ENCODE results near the gene C11orf42.

DNA sequence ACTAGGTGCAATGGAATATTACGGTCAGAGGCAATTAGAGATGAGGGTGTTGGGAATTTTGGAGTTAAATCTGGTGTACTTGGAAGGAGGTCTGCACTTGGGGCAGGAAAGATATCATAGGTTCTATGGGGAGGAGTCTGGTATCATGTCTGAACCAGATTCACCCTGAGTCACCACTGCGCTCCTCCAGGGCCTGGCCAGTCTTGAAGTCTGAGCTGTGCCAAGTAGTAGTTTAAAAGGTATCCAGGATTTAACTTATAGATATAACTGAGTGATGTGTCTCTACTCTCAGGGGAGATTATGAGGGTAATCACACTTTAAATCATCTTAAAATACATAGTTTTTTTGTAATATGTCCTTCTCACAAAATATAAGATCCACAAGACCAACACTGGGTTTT is 40.2 kb downstream of the C11orf42 start:
- TF ChIP-seq, protein P1, sequence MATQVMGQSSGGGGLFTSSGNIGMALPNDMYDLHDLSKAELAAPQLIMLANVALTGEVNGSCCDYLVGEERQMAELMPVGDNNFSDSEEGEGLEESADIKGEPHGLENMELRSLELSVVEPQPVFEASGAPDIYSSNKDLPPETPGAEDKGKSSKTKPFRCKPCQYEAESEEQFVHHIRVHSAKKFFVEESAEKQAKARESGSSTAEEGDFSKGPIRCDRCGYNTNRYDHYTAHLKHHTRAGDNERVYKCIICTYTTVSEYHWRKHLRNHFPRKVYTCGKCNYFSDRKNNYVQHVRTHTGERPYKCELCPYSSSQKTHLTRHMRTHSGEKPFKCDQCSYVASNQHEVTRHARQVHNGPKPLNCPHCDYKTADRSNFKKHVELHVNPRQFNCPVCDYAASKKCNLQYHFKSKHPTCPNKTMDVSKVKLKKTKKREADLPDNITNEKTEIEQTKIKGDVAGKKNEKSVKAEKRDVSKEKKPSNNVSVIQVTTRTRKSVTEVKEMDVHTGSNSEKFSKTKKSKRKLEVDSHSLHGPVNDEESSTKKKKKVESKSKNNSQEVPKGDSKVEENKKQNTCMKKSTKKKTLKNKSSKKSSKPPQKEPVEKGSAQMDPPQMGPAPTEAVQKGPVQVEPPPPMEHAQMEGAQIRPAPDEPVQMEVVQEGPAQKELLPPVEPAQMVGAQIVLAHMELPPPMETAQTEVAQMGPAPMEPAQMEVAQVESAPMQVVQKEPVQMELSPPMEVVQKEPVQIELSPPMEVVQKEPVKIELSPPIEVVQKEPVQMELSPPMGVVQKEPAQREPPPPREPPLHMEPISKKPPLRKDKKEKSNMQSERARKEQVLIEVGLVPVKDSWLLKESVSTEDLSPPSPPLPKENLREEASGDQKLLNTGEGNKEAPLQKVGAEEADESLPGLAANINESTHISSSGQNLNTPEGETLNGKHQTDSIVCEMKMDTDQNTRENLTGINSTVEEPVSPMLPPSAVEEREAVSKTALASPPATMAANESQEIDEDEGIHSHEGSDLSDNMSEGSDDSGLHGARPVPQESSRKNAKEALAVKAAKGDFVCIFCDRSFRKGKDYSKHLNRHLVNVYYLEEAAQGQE (IDR thresholded peaks at IDR 0.05; ENCODE audit: insufficient read depth in 1 of 2, low read depth in 2 of 2, low read length in 2 of 2): no peak
- no peak for TF ChIP-seq TAF1 (IDR thresholded peaks at IDR 0.05; ENCODE audit: borderline replicate concordance, insufficient read depth, low read length)
- TF ChIP-seq POLR2AphosphoS5 (IDR thresholded peaks at IDR 0.05; ENCODE audit: low read depth, low read length): no peak
- no peak for TF ChIP-seq FOXP2 (optimal IDR thresholded peaks at IDR 0.05; ENCODE audit: borderline replicate concordance, extremely low read depth, extremely low read length, insufficient read depth)
- no peak for TF ChIP-seq SIN3A (IDR thresholded peaks at IDR 0.05; ENCODE audit: borderline replicate concordance, insufficient read depth, low read length)

Measured in PFSK-1 (cell line).